GM12875 (cell line): Measurements from ENCODE around the gene JAG2.

Experiments
- H3K4me3 ChIP-seq: one replicate; pipeline ENCODE4 v1.5.1; 2011; ENCODE audit warnings: low read depth, low read length, control low read depth
- CTCF ChIP-seq: IDR thresholded peaks from 2 replicates; pipeline ENCODE4 v1.5.1; 2011; ENCODE audit warnings: low read depth, mild to moderate bottlenecking, control low read depth, inconsistent platforms, low read length, moderate library complexity, borderline replicate concordance; ENCODE audit not compliant: insufficient read depth

Gene JAG2

GRCh38 chr14:105187116-105187515 lies 18.5 kb upstream of the JAG2 start:
- H3K4me3 ChIP-seq: no peak overlapping the region
- TF ChIP-seq CTCF: no peak

- no peak overlapping the region for H3K4me3 ChIP-seq
- no peak for TF ChIP-seq CTCF
Observed at GRCh38 chr14:105185973-105186372, 17.4 kb upstream of the JAG2 start.

- TF ChIP-seq CTCF: no peak
- H3K4me3 ChIP-seq: no peak overlapping the region
Observed at GRCh38 chr14:105185001-105185400, 16.4 kb upstream of the JAG2 start.

- no peak for TF ChIP-seq CTCF
- H3K4me3 ChIP-seq: no peak overlapping the region
Observed at GRCh38 chr14:105184461-105184860, 15.9 kb upstream of the JAG2 start.

GRCh38 chr14:105182296-105183020 lies 13.9 kb upstream of the JAG2 start:
- TF ChIP-seq CTCF: no peak
- H3K4me3 ChIP-seq: no peak overlapping the region

- H3K4me3 ChIP-seq: no peak overlapping the region
- no peak for TF ChIP-seq CTCF
Observed at GRCh38 chr14:105181549-105182295, 13.1 kb upstream of the JAG2 start.
